A549 (cell line): ENCODE measurements around the gene PKNOX1.
"Not testable (repeated sequence)": the region's sequence is repeated elsewhere in the genome, so short reads cannot be mapped to it uniquely, and the experiment has no call there.

Experiments
- CTCF ChIP-seq: fragments of >200 bp; sonication (Bioruptor Twin); formaldehyde crosslinking; IDR thresholded peaks from 3 replicates; pipeline ENCODE4 v1.5.1; 2016
- EP300 ChIP-seq, 2 experiments: fragments of >200 bp; sonication (Bioruptor Twin); formaldehyde crosslinking; IDR thresholded peaks; 2 replicates in 1 of 2; 3 replicates in 1 of 2; pipeline ENCODE4 v1.6.1; 2016 to 2017
- ESRRA ChIP-seq: fragments of 150-350 bp; IDR thresholded peaks from 2 replicates; pipeline ENCODE4 v1.6.1; 2014; ENCODE audit warnings: mild to moderate bottlenecking, low read length, borderline replicate concordance

- TF ChIP-seq ESRRA; CTCF; EP300 (IDR thresholded peaks at IDR 0.05): not testable (repeated sequence)
These were observed 37.1 kb upstream of the PKNOX1 start for GRCh38 chr21:42937034-42937940.
